Retinal pigment epithelial cell (primary cell): ENCODE results near the gene PIF1.
A peak's percentile ranks its signal among the peaks of the same experiment; 100 is the strongest.
"Not testable (repeated sequence)": the region's sequence is repeated elsewhere in the genome, so short reads cannot be mapped to it uniquely, and the experiment has no call there.

Experiments
- DNase-seq: peaks from one replicate; pipeline ENCODE4 v3.0.0-alpha.2; 2010; ENCODE audit warnings: low read depth
- H3K4me3 ChIP-seq: 2 replicates; pipeline ENCODE4 v1.5.1; 2011; ENCODE audit warnings: mild to moderate bottlenecking, low read length, control low read depth, moderate library complexity
- CTCF ChIP-seq: conservative IDR thresholded peaks from 2 replicates; pipeline ENCODE4 v1.5.1; 2011; ENCODE audit warnings: low read depth, low read length, control low read depth, inconsistent platforms

Gene PIF1

GRCh38 chr15:64828985-64829384 is 3.5 kb upstream of the PIF1 start:
- no peak overlapping the region for H3K4me3 ChIP-seq
- DNase-seq = no peak
- no peak for TF ChIP-seq CTCF

GRCh38 chr15:64824929-64825430 is 467 bp downstream of the PIF1 start:
- no peak for TF ChIP-seq CTCF
- no peak for DNase-seq
- peak overlapping the region; percentile 76 for H3K4me3 ChIP-seq

- no peak for DNase-seq
- H3K4me3 ChIP-seq = no peak overlapping the region
- no peak for TF ChIP-seq CTCF
These were observed 9.0 kb downstream of the PIF1 start for GRCh38 chr15:64816452-64816851.

GRCh38 chr15:64814965-64815364 is 10.5 kb downstream of the PIF1 start:
- H3K4me3 ChIP-seq, DNase-seq: not testable (repeated sequence)

- not testable (repeated sequence) for H3K4me3 ChIP-seq, DNase-seq
These were observed 11.2 kb downstream of the PIF1 start for GRCh38 chr15:64814283-64814682.

GRCh38 chr15:64813075-64813474 is 12.4 kb downstream of the PIF1 start:
- no peak for TF ChIP-seq CTCF
- no peak for DNase-seq
- no peak overlapping the region for H3K4me3 ChIP-seq

- no peak overlapping the region for H3K4me3 ChIP-seq
- no peak for TF ChIP-seq CTCF
- no peak for DNase-seq
These were observed 14.7 kb downstream of the PIF1 start for GRCh38 chr15:64810497-64811326.
